ENCODE measurements around the gene CSMD2. TPM values are rescaled to one million over a fixed set of nuclear protein-coding genes. Genes with fewer than 3 reads are reported as not detected.

CSMD2 gene
- total RNA-seq, 1 donor from 2014 or later = 0.27 TPM

GRCh38 chr1:34115233-34115632 is 49.8 kb downstream of the CSMD2 start:
- Mint-ChIP-seq H3K9me3 (ENCODE audit: unreplicated experiment) (no peaks in the 10 kb centered on the region), H3K4me3 (ENCODE audit: unreplicated experiment) (no peak overlapping the region), H3K27me3 (ENCODE audit: unreplicated experiment) (no peaks in the 10 kb centered on the region), H3K36me3 (ENCODE audit: unreplicated experiment) (peaks cover 6% of the 10 kb centered on the region), H3K27ac (ENCODE audit: unreplicated experiment) (no peak overlapping the region), H3K4me1 (ENCODE audit: low read depth, unreplicated experiment) (no peaks in the 10 kb centered on the region)
- no peak for DNase-seq
- no peak for TF ChIP-seq CTCF (IDR thresholded peaks at IDR 0.05; ENCODE audit: partially characterized antibody, unreplicated experiment)

- H3K4me3 Mint-ChIP-seq (ENCODE audit: unreplicated experiment) = no peak overlapping the region
- no peaks in the 10 kb centered on the region for H3K27me3 Mint-ChIP-seq (ENCODE audit: unreplicated experiment)
- H3K4me1 Mint-ChIP-seq (ENCODE audit: low read depth, unreplicated experiment) = no peaks in the 10 kb centered on the region
- H3K9me3 Mint-ChIP-seq (ENCODE audit: unreplicated experiment) = no peaks in the 10 kb centered on the region
- no peak for DNase-seq
- TF ChIP-seq CTCF (IDR thresholded peaks at IDR 0.05; ENCODE audit: partially characterized antibody, unreplicated experiment) = peak; percentile 68
- H3K36me3 Mint-ChIP-seq (ENCODE audit: unreplicated experiment) = peaks cover 6% of the 10 kb centered on the region
- H3K27ac Mint-ChIP-seq (ENCODE audit: unreplicated experiment) = no peak overlapping the region
These were observed 51.1 kb downstream of the CSMD2 start for GRCh38 chr1:34113887-34114286.

GRCh38 chr1:34113362-34113761 is 51.7 kb downstream of the CSMD2 start:
- TF ChIP-seq CTCF (IDR thresholded peaks at IDR 0.05; ENCODE audit: partially characterized antibody, unreplicated experiment) = no peak
- no peaks in the 10 kb centered on the region for H3K9me3 Mint-ChIP-seq (ENCODE audit: unreplicated experiment)
- no peak overlapping the region for H3K4me3 Mint-ChIP-seq (ENCODE audit: unreplicated experiment)
- no peak overlapping the region for H3K27ac Mint-ChIP-seq (ENCODE audit: unreplicated experiment)
- H3K36me3 Mint-ChIP-seq (ENCODE audit: unreplicated experiment) = peaks cover 6% of the 10 kb centered on the region
- H3K4me1 Mint-ChIP-seq (ENCODE audit: low read depth, unreplicated experiment) = no peaks in the 10 kb centered on the region
- no peaks in the 10 kb centered on the region for H3K27me3 Mint-ChIP-seq (ENCODE audit: unreplicated experiment)
- no peak for DNase-seq

- no peak overlapping the region for H3K27ac Mint-ChIP-seq (ENCODE audit: unreplicated experiment)
- no peaks in the 10 kb centered on the region for H3K27me3 Mint-ChIP-seq (ENCODE audit: unreplicated experiment)
- H3K4me1 Mint-ChIP-seq (ENCODE audit: low read depth, unreplicated experiment) = no peaks in the 10 kb centered on the region
- no peaks in the 10 kb centered on the region for H3K36me3 Mint-ChIP-seq (ENCODE audit: unreplicated experiment)
- DNase-seq = no peak
- H3K4me3 Mint-ChIP-seq (ENCODE audit: unreplicated experiment) = no peak overlapping the region
- no peak for TF ChIP-seq CTCF (IDR thresholded peaks at IDR 0.05; ENCODE audit: partially characterized antibody, unreplicated experiment)
- no peaks in the 10 kb centered on the region for H3K9me3 Mint-ChIP-seq (ENCODE audit: unreplicated experiment)
These were observed 56.3 kb downstream of the CSMD2 start for GRCh38 chr1:34108711-34109110.

GRCh38 chr1:34108269-34108668 is 56.8 kb downstream of the CSMD2 start:
- no peak for DNase-seq
- no peaks in the 10 kb centered on the region for H3K36me3 Mint-ChIP-seq (ENCODE audit: unreplicated experiment)
- no peaks in the 10 kb centered on the region for H3K9me3 Mint-ChIP-seq (ENCODE audit: unreplicated experiment)
- H3K4me3 Mint-ChIP-seq (ENCODE audit: unreplicated experiment) = no peak overlapping the region
- H3K27me3 Mint-ChIP-seq (ENCODE audit: unreplicated experiment) = no peaks in the 10 kb centered on the region
- no peaks in the 10 kb centered on the region for H3K4me1 Mint-ChIP-seq (ENCODE audit: low read depth, unreplicated experiment)
- H3K27ac Mint-ChIP-seq (ENCODE audit: unreplicated experiment) = no peak overlapping the region
- TF ChIP-seq CTCF (IDR thresholded peaks at IDR 0.05; ENCODE audit: partially characterized antibody, unreplicated experiment) = no peak

Data from glutamatergic neuron (in vitro differentiated cells).